HG03103 (cell line): ENCODE data around the gene PYGM.

ENCODE experiments used
- ATAC-seq: cut with Tn5 transposase; IDR thresholded peaks from one replicate; pipeline ENCODE4 v1.9.1; 2021; ENCODE audit warnings: low read depth; ENCODE audit not compliant: unreplicated experiment

The PYGM gene

DNA sequence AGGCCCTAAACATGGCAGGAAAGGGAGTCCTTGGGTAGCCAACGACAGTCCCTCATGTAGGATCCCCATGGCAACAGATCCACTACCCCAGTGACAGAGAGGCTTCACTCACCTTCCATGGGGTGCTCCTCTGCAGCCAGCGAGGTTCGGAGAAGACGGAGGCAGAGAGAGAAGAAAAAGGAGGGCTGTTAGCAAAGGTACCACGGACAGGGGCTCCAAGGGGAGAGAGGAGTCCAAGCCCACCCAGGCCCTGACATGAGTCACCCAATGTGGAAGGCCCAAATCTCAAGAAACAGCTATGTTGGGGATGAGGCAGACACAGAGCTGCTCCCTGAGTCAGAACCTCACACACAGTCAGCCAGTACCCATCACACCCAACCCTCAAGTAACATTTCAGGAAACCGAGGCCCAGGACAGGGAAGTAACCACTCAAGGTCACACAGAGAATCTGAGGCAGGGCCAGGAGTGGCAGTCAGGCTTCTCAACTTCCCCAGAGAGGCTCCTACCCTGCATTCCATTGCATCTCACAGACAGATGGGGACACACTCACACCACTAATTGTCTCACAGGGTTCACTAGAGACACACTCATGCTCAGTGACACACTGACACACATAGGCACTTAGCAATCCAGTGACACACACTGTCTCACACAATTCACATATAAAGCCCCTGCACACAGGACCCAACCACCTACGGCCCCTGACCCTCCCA is 62.0 kb downstream of the PYGM start:
- no peak for ATAC-seq
